ENCODE data around the gene BLOC1S6. TPM values are rescaled to one million over a fixed set of nuclear protein-coding genes. Genes with fewer than 3 reads are reported as not detected.

Gene BLOC1S6
- polyA plus RNA-seq, 1 donor from 2014 or later: 179 TPM

DNA sequence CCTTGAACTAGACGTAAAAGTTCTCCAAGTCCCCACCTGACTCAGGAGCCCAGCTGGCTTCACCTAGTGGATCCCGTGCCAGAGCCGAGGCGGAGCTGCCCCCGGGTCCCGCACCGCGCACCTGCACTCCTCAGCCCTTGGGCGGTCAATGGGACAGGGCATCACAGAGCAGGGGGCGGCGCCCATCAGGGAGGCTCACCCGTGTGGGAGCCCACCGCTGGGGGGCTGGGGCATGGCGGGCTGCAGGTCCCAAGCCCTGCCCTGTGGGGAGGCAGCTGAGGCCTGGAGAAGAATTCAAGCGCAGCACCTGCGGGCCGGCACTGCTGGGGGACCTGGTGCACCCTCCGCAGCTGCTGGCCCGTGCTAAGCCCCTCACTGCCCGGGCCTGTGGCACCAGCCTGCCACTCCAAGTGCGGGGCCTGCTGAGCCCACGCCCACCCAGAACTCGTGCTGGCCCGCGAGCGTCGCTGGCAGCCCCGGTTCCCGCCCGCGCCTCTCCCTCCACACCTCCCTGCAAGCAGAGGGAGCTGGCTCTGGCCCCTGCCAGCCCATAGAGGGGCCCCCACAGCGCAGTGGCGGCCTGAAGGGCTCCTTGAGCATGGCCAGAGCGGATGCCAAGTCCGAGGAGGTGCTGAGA, 63.8 kb downstream of the BLOC1S6 start:
- Histone ChIP-seq H3K4me2 (ENCODE audit: low read length) (no peak overlapping the region), H3K36me3 (ENCODE audit: insufficient read depth, low read length) (no peaks in the 10 kb centered on the region), H3K79me2 (replicated peaks; ENCODE audit: insufficient read depth, low read length) (no peaks in the 10 kb centered on the region), H3K9me2 (ENCODE audit: insufficient read depth, low read length) (no peaks in the 10 kb centered on the region), H3K9ac (ENCODE audit: low read length) (no peak overlapping the region), H3F3A (ENCODE audit: insufficient read depth, low read length, poor library complexity, severe bottlenecking) (no peaks in the 10 kb centered on the region), H2AFZ (ENCODE audit: low read depth, low read length) (no peak overlapping the region), H4K20me1 (ENCODE audit: insufficient read depth) (no peaks in the 10 kb centered on the region), H3K9me3 (ENCODE audit: low read length) (no peaks in the 10 kb centered on the region), H3K27me3 (ENCODE audit: insufficient read depth, low read depth, low read length) (no peaks in the 10 kb centered on the region), H3K4me3 (ENCODE audit: low read length) (no peak overlapping the region), H3K27ac (ENCODE audit: low read length) (no peak overlapping the region)
- no peak for TF ChIP-seq EZH2 (IDR thresholded peaks at IDR 0.05; ENCODE audit: borderline replicate concordance, insufficient read depth, low read length, poor library complexity, severe bottlenecking)
- no peak for TF ChIP-seq EP300 (conservative IDR thresholded peaks at IDR 0.05; ENCODE audit: poor library complexity, severe bottlenecking)
- no peak for TF ChIP-seq MXI1 (conservative IDR thresholded peaks at IDR 0.05; ENCODE audit: poor library complexity, severe bottlenecking)
- no peak for TF ChIP-seq TAF1 (IDR thresholded peaks at IDR 0.05; ENCODE audit: low read depth)
- no peak for TF ChIP-seq RAD21 (conservative IDR thresholded peaks at IDR 0.05)
- TF ChIP-seq POLR2AphosphoS5 (IDR thresholded peaks at IDR 0.05): no peak
- TF ChIP-seq SMC3 (conservative IDR thresholded peaks at IDR 0.05; ENCODE audit: poor library complexity): no peak
- no peak for TF ChIP-seq REST (IDR thresholded peaks at IDR 0.05; ENCODE audit: borderline replicate concordance)
- no peak for TF ChIP-seq CTCF (IDR thresholded peaks at IDR 0.05; ENCODE audit: poor library complexity, severe bottlenecking)

GRCh38 chr15:45653702-45654424, 66.7 kb downstream of the BLOC1S6 start:
- H3K36me3 ChIP-seq (ENCODE audit: insufficient read depth, low read length): no peaks in the 10 kb centered on the region
- H3K4me2 ChIP-seq (ENCODE audit: low read length): no peak overlapping the region
- H3K4me3 ChIP-seq (ENCODE audit: low read length): no peak overlapping the region
- no peaks in the 10 kb centered on the region for H3K9me2 ChIP-seq (ENCODE audit: insufficient read depth, low read length)
- TF ChIP-seq EZH2 (IDR thresholded peaks at IDR 0.05; ENCODE audit: borderline replicate concordance, insufficient read depth, low read length, poor library complexity, severe bottlenecking) (no peak), EP300 (conservative IDR thresholded peaks at IDR 0.05; ENCODE audit: poor library complexity, severe bottlenecking) (no peak)
- H3K79me2 ChIP-seq (replicated peaks; ENCODE audit: insufficient read depth, low read length): no peaks in the 10 kb centered on the region
- H4K20me1 ChIP-seq (ENCODE audit: insufficient read depth): no peaks in the 10 kb centered on the region
- no peak overlapping the region for H3K27ac ChIP-seq (ENCODE audit: low read length)
- H2AFZ ChIP-seq (ENCODE audit: low read depth, low read length): no peak overlapping the region
- H3K9me3 ChIP-seq (ENCODE audit: low read length): no peaks in the 10 kb centered on the region
- no peaks in the 10 kb centered on the region for H3K27me3 ChIP-seq (ENCODE audit: insufficient read depth, low read depth, low read length)
- H3F3A ChIP-seq (ENCODE audit: insufficient read depth, low read length, poor library complexity, severe bottlenecking): no peaks in the 10 kb centered on the region
- no peak overlapping the region for H3K9ac ChIP-seq (ENCODE audit: low read length)

Measured in neural cell (in vitro differentiated cells).